IPS-18c (cell line): ENCODE results near the gene C12orf42.

Experiments used
- H3K4me3 ChIP-seq: 2 replicates; pipeline ENCODE4 v1.7.0; 2013; ENCODE audit warnings: low read depth, mild to moderate bottlenecking, low read length, moderate library complexity; ENCODE audit not compliant: insufficient read depth
- H3K9me3 ChIP-seq: one replicate; pipeline ENCODE4 v1.6.1; 2013; ENCODE audit warnings: mild to moderate bottlenecking, low read length, moderate library complexity; ENCODE audit not compliant: control insufficient read depth, insufficient read depth

The C12orf42 gene

GRCh38 chr12:103495469-103496456 is at the start of gene C12orf42:
Gene C12orf42 (minus strand): TSS chr12:103495968. CDS start chr12:103478426, 17,542 bp downstream.
- Histone ChIP-seq H3K4me3 (peak within 1 kb of the TSS; percentile 53), H3K9me3 (no peaks in the 10 kb centered on the region)

- no peaks in the 10 kb centered on the region for H3K9me3 ChIP-seq
- no peak overlapping the region for H3K4me3 ChIP-seq
Measured at GRCh38 chr12:103542078-103542477, 46.3 kb upstream of the C12orf42 start.

DNA sequence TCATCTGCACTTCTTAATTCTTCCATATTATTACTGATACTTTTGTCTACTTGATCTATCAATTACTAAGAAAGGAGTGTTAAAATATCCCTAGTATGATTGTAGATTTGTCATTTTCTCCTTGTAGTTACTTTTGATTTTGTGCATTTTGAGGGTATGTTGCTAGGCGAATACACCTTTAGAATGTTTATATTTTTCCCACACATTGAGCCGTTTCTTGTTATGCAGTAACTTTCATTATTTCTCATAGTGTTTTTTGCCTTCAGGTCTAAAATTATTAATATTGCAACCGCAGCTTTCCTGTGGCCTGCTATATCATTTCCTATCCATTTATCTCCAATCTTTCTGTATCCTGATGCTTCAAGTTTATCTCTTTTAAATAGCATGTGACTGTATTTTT is 44.6 kb upstream of the C12orf42 start:
- H3K4me3 ChIP-seq: no peak overlapping the region
- H3K9me3 ChIP-seq: no peaks in the 10 kb centered on the region

DNA sequence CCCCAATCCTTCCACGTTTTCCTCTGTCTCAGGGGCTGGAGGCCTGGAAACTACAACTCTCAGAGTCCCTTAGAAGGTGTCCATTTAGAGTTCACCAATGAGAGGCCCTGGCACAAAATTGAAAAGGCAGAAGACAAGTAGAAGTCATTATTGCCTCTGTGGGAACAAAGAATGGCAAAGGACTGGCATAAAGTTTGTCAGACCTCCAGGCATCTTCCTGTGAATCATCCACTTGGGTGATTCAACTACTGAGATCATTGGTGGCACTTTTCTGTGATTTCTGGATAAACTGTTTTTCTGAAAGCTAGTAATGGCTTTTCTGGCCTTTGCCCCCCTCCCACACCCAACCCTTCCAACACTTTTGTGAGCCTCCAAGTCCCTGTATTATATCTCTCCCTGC is 42.6 kb upstream of the C12orf42 start:
- Histone ChIP-seq H3K4me3 (no peak overlapping the region), H3K9me3 (no peaks in the 10 kb centered on the region)

- Histone ChIP-seq H3K4me3 (no peak overlapping the region), H3K9me3 (no peaks in the 10 kb centered on the region)
Measured at GRCh38 chr12:103530307-103531066, 34.7 kb upstream of the C12orf42 start.

- Histone ChIP-seq H3K9me3 (no peaks in the 10 kb centered on the region), H3K4me3 (no peak overlapping the region)
Measured at GRCh38 chr12:103529306-103529705, 33.5 kb upstream of the C12orf42 start.

DNA sequence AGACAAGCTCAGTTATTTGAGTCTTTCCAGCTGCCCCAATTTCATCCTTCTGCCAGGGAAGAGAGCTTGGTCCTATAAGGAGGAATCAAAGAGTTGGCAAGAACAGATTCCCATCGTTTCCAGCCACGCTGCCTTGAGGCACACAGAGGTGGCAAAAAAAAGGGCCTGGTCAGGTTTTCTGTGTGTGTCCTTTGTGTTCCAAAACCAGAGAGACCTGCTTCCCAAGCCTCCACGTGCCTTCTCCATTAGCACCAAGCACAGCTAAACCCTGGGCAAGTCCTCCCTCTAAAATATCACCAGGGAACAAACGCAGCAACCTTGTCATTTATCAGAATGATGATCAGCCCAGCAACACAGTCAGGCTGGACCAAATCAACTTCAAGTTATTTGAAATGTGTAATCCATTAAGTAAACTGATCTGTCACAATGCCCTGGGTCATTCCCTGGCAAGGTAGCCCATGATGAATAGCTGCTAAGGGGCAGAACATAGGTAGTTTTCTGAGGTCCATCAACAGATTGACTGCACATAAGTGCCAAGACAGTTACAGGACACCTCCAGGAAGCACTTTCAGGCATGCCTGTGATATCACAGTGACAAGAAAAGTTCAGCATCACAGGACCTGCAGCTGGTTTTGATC is 28.6 kb upstream of the C12orf42 start:
- no peaks in the 10 kb centered on the region for H3K9me3 ChIP-seq

GRCh38 chr12:103523771-103524170 is 28.0 kb upstream of the C12orf42 start:
- no peak overlapping the region for H3K4me3 ChIP-seq
- H3K9me3 ChIP-seq: no peaks in the 10 kb centered on the region

More for the DNA sequence above, 28.6 kb upstream of the C12orf42 start:
- no peak overlapping the region for H3K4me3 ChIP-seq

GRCh38 chr12:103520686-103521215 is 25.0 kb upstream of the C12orf42 start:
- H3K4me3 ChIP-seq: no peak overlapping the region
- no peaks in the 10 kb centered on the region for H3K9me3 ChIP-seq

DNA sequence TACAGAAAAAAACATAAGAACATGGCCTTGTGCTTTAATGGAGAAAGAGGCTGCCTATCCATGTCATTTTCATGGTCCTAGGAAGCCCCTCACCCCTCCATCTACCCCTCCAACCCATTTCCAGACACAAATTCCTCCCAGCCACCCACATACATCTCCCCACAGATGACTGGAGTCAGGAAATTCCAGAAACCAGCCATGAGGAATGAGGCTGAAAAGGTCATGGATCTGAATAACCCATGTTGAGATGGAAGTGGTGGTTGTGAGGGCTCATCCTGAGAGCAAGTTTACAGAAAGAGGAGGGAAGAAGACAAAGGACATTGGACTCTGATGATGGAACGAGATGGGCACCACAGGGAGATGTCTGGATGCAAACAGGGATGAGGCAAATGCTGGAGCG is 23.9 kb upstream of the C12orf42 start:
- Histone ChIP-seq H3K9me3 (no peaks in the 10 kb centered on the region), H3K4me3 (no peak overlapping the region)

GRCh38 chr12:103518899-103519298 is 23.1 kb upstream of the C12orf42 start:
- H3K9me3 ChIP-seq: no peaks in the 10 kb centered on the region
- H3K4me3 ChIP-seq: no peak overlapping the region

DNA sequence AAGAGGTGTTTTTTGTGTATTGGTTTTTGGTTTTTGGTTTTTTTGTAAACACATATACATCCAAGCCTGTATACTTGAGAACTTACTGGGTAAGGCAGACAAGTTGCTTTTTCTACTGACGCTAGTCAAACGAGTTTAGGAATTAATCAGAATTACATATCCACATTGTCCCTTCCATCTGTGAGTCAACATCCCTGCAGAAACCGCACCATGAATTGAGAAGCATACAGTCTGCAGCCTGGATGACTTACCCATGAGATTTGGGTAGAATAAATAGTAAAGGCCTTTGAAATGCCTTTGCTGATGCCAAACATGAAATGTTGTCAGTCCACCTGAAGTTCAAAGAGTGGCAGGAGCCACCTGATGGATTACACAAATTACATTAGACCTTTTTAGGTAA is 21.4 kb upstream of the C12orf42 start:
- Histone ChIP-seq H3K9me3 (no peaks in the 10 kb centered on the region), H3K4me3 (no peak overlapping the region)

- H3K4me3 ChIP-seq: no peak overlapping the region
- no peaks in the 10 kb centered on the region for H3K9me3 ChIP-seq
Measured at GRCh38 chr12:103515341-103515740, 19.6 kb upstream of the C12orf42 start.

DNA sequence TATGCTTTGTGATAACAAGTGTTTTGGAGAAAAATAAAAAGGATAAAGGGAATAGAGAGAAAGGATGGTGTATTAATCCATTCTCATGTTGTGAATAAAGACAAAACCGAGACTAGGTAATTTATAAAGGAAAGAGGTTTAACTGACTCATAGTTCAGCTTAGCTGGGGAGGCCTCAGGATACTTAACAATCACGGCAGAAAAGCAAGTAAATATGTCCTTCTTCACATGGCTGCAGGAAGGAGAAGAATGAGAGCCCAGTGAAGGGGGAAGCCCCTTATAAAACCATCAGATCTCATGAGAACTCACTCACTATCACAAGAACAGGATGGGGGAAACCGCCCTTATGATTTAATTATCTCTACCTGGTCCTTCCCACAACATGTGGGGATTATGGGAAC is 18.1 kb upstream of the C12orf42 start:
- Histone ChIP-seq H3K9me3 (no peaks in the 10 kb centered on the region), H3K4me3 (no peak overlapping the region)

- H3K4me3 ChIP-seq: no peak overlapping the region
- H3K9me3 ChIP-seq: no peaks in the 10 kb centered on the region
Measured at GRCh38 chr12:103505371-103506236, 9.8 kb upstream of the C12orf42 start.

- Histone ChIP-seq H3K4me3 (no peak overlapping the region), H3K9me3 (no peaks in the 10 kb centered on the region)
Measured at GRCh38 chr12:103504606-103505005, 8.8 kb upstream of the C12orf42 start.
